Astrocyte (in vitro differentiated cells and primary cell): ENCODE results near the gene MAJIN. TPM values are rescaled to one million over a fixed set of nuclear protein-coding genes. Genes with fewer than 3 reads are reported as not detected.

Experiments
- DNase-seq: peaks from one replicate; pipeline ENCODE4 v3.0.0-alpha.2; 2010; ENCODE audit warnings: low read depth
- FAIRE-seq: peaks from 2 replicates; lab custom pipeline; 2011; peaks lifted over from hg19 to GRCh38; lab: Jason Lieb, UNC
- H2AFZ ChIP-seq: 2 replicates; pipeline ENCODE4 v1.6.0; 2012; ENCODE audit warnings: low read depth, low read length, inconsistent platforms
- H3K27ac ChIP-seq: 2 replicates; pipeline ENCODE4 v1.5.1; 2011; ENCODE audit warnings: low read depth, low read length, inconsistent platforms
- H3K27me3 ChIP-seq: 2 replicates; pipeline ENCODE4 v1.6.0; 2011; ENCODE audit warnings: low read length, inconsistent platforms; ENCODE audit not compliant: insufficient read depth
- H3K36me3 ChIP-seq: 2 replicates; pipeline ENCODE4 v1.5.1; 2011; ENCODE audit warnings: low read length, inconsistent platforms; ENCODE audit not compliant: insufficient read depth
- H3K4me1 ChIP-seq: 2 replicates; pipeline ENCODE4 v1.5.1; 2011; ENCODE audit warnings: low read length, inconsistent platforms; ENCODE audit not compliant: insufficient read depth
- H3K4me2 ChIP-seq: 2 replicates; pipeline ENCODE4 v1.6.0; 2012; ENCODE audit warnings: low read length, inconsistent platforms
- H3K4me3 ChIP-seq: 2 replicates; pipeline ENCODE4 v1.5.1; 2011; ENCODE audit warnings: low read depth, mild to moderate bottlenecking, low read length, inconsistent platforms; ENCODE audit not compliant: insufficient read depth
- H3K79me2 ChIP-seq: 2 replicates; pipeline ENCODE4 v1.6.0; 2012; ENCODE audit warnings: mild to moderate bottlenecking, low read length, inconsistent platforms; ENCODE audit not compliant: insufficient read depth
- H3K9ac ChIP-seq: 2 replicates; pipeline ENCODE4 v1.6.0; 2012; ENCODE audit warnings: mild to moderate bottlenecking, low read length, inconsistent platforms
- H3K9me3 ChIP-seq: 2 replicates; pipeline ENCODE4 v1.5.1; 2012; ENCODE audit warnings: low read depth, mild to moderate bottlenecking, low read length, inconsistent platforms; ENCODE audit not compliant: insufficient read depth
- H4K20me1 ChIP-seq: 2 replicates; pipeline ENCODE4 v1.6.0; 2012; ENCODE audit warnings: low read length, inconsistent platforms; ENCODE audit not compliant: insufficient read depth
- H3K27ac Mint-ChIP-seq: one replicate; pipeline ENCODE4 v1.8.0; 2021; ENCODE audit warnings: mild to moderate bottlenecking, mixed read lengths; ENCODE audit not compliant: unreplicated experiment
- H3K27me3 Mint-ChIP-seq: one replicate; pipeline ENCODE4 v1.8.0; 2021; ENCODE audit warnings: low read depth, mixed read lengths; ENCODE audit not compliant: unreplicated experiment
- H3K36me3 Mint-ChIP-seq: one replicate; pipeline ENCODE4 v1.8.0; 2021; ENCODE audit warnings: low read depth, mixed read lengths; ENCODE audit not compliant: unreplicated experiment
- H3K4me1 Mint-ChIP-seq: one replicate; pipeline ENCODE4 v1.8.0; 2021; ENCODE audit warnings: low read depth, mixed read lengths; ENCODE audit not compliant: unreplicated experiment
- H3K4me3 Mint-ChIP-seq: one replicate; pipeline ENCODE4 v1.8.0; 2021; ENCODE audit warnings: mild to moderate bottlenecking, moderate library complexity, mixed read lengths; ENCODE audit not compliant: unreplicated experiment
- H3K9me3 Mint-ChIP-seq: one replicate; pipeline ENCODE4 v1.8.0; 2021; ENCODE audit warnings: mild to moderate bottlenecking, mixed read lengths; ENCODE audit not compliant: unreplicated experiment
- CTCF ChIP-seq: IDR thresholded peaks from 2 replicates; pipeline ENCODE4 v1.5.1; 2011; ENCODE audit warnings: low read depth, mild to moderate bottlenecking, inconsistent platforms, low read length, moderate library complexity; ENCODE audit not compliant: insufficient read depth
- EZH2 ChIP-seq: IDR thresholded peaks from 2 replicates; pipeline ENCODE4 v1.6.1; 2012; ENCODE audit warnings: mild to moderate bottlenecking, low read length, inconsistent platforms; ENCODE audit not compliant: insufficient read depth
- total RNA-seq: library from RNA; stranded (reverse); gene quantifications from 2 replicates; pipeline ENCODE4 v1.2.1, GENCODE V29; 2021

MAJIN gene
- total RNA-seq, 1 donor from 2014 or later, result not detected

GRCh38 chr11:64918017-64918416 is 53.9 kb downstream of the MAJIN start:
- H4K20me1 ChIP-seq, result no peaks in the 10 kb centered on the region
- peak overlapping the region; percentile 94 for H3K4me3 Mint-ChIP-seq
- peak overlapping the region; percentile 83 for H3K9ac ChIP-seq
- no peak for TF ChIP-seq EZH2
- peak; percentile 13 for TF ChIP-seq CTCF
- DNase-seq (peak; percentile 47), FAIRE-seq (no peak)
- H3K9me3 Mint-ChIP-seq, result no peaks in the 10 kb centered on the region
- peaks cover 21% of the 10 kb centered on the region for H3K79me2 ChIP-seq
- peaks cover 18% of the 10 kb centered on the region for H3K4me1 ChIP-seq
- no peaks in the 10 kb centered on the region for H3K27me3 ChIP-seq
- H3K27ac ChIP-seq, result peak overlapping the region; percentile 56
- H3K36me3 ChIP-seq, result no peaks in the 10 kb centered on the region
- H3K4me3 ChIP-seq, result peak overlapping the region; percentile 60
- peak overlapping the region; percentile 92 for H3K4me2 ChIP-seq
- H3K9me3 ChIP-seq, result no peaks in the 10 kb centered on the region
- no peaks in the 10 kb centered on the region for H3K27me3 Mint-ChIP-seq
- peak overlapping the region; percentile 94 for H3K27ac Mint-ChIP-seq
- peaks cover 2% of the 10 kb centered on the region for H3K36me3 Mint-ChIP-seq
- peaks cover 10% of the 10 kb centered on the region for H3K4me1 Mint-ChIP-seq
- peak overlapping the region; percentile 65 for H2AFZ ChIP-seq

- H4K20me1 ChIP-seq, result no peaks in the 10 kb centered on the region
- peaks cover 21% of the 10 kb centered on the region for H3K79me2 ChIP-seq
- peak overlapping the region; percentile 65 for H2AFZ ChIP-seq
- FAIRE-seq (no peak), DNase-seq (no peak)
- Mint-ChIP-seq H3K4me1 (peaks cover 10% of the 10 kb centered on the region), H3K9me3 (no peaks in the 10 kb centered on the region), H3K4me3 (peak overlapping the region; percentile 94), H3K27ac (peak overlapping the region; percentile 94), H3K36me3 (peaks cover 2% of the 10 kb centered on the region), H3K27me3 (no peaks in the 10 kb centered on the region)
- peaks cover 18% of the 10 kb centered on the region for H3K4me1 ChIP-seq
- peak overlapping the region; percentile 83 for H3K9ac ChIP-seq
- peak overlapping the region; percentile 56 for H3K27ac ChIP-seq
- H3K27me3 ChIP-seq, result no peaks in the 10 kb centered on the region
- TF ChIP-seq EZH2 (no peak), CTCF (no peak)
- H3K4me2 ChIP-seq, result peak overlapping the region; percentile 92
- peak overlapping the region; percentile 60 for H3K4me3 ChIP-seq
- H3K36me3 ChIP-seq, result no peaks in the 10 kb centered on the region
- no peaks in the 10 kb centered on the region for H3K9me3 ChIP-seq
These were observed 54.3 kb downstream of the MAJIN start for GRCh38 chr11:64917663-64917995.

- TF ChIP-seq CTCF, result no peak
- TF ChIP-seq EZH2, result no peak
- H3K27ac Mint-ChIP-seq, result peak within 1 kb of the TSS; percentile 94
- Histone ChIP-seq H2AFZ (peak within 1 kb of the TSS; percentile 78), H3K4me2 (peak within 1 kb of the TSS; percentile 96), H3K9me3 (no peaks in the 10 kb centered on the region), H3K4me1 (peaks cover 18% of the 10 kb centered on the region), H3K9ac (peak within 1 kb of the TSS; percentile 95), H3K36me3 (no peaks in the 10 kb centered on the region), H3K27ac (peak within 1 kb of the TSS; percentile 81), H3K79me2 (peaks cover 21% of the 10 kb centered on the region), H3K27me3 (no peaks in the 10 kb centered on the region), H3K4me3 (peak within 1 kb of the TSS; percentile 77), H4K20me1 (no peaks in the 10 kb centered on the region)
- H3K4me3 Mint-ChIP-seq, result peak within 1 kb of the TSS; percentile 94
- peaks cover 10% of the 10 kb centered on the region for H3K4me1 Mint-ChIP-seq
- FAIRE-seq (peak; percentile 88), DNase-seq (peak; percentile 99)
- H3K27me3 Mint-ChIP-seq, result no peaks in the 10 kb centered on the region
- H3K9me3 Mint-ChIP-seq, result no peaks in the 10 kb centered on the region
- H3K36me3 Mint-ChIP-seq, result peaks cover 4% of the 10 kb centered on the region
These were observed 54.9 kb downstream of the MAJIN start, which contains the start of gene ATG2A for GRCh38 chr11:64916775-64917662. Gene ATG2A, minus strand, starts transcription at chr11:64917209. Its CDS starts 74 bp downstream, at chr11:64917135.
